Activated CD4-positive, alpha-beta T cell treated with anti-CD3 and anti-CD28 coated beads for 1 hour (primary cell): ENCODE measurements around the gene PNKD.
"Not testable (repeated sequence)": the region's sequence is repeated elsewhere in the genome, so short reads cannot be mapped to it uniquely, and the experiment has no call there.

Experiments used
- DNase-seq: peaks from one replicate; pipeline ENCODE4 v3.0.0-alpha.2; 2020

Gene PNKD

DNA sequence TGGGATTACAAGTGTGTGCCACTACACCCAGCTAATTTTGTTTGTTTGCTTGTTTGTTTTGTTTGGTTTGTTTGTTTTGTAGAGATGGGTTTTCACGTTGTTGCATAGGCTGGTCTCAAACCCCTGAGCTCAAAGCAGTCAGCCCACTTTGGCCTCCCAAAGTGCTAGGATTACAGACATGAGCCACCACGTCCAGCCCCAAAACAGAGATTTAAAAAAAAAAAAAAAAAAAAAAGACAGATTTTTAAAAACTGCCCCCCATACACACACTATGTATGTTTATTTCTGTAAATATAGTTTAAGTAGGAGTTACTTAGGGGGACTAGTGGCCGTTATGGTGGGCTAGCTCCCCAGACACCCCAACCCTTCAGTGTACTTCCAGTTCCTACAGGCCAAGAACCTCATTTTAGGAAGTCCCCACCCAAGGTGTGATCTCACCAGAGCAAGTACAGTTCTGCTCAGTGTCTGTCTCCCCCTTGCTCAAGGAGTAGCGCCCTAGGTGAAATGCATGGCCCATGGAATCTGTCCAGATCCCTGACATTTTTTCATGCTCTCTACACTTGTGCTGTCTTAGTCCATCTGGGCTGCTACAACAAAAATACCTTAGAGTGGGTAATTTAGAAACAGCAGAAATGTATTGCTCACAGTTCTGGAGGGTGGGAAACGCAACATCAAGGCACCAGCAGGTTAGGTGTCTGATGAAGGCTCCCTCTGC, 23.6 kb downstream of the PNKD start:
- no peak for DNase-seq

DNA sequence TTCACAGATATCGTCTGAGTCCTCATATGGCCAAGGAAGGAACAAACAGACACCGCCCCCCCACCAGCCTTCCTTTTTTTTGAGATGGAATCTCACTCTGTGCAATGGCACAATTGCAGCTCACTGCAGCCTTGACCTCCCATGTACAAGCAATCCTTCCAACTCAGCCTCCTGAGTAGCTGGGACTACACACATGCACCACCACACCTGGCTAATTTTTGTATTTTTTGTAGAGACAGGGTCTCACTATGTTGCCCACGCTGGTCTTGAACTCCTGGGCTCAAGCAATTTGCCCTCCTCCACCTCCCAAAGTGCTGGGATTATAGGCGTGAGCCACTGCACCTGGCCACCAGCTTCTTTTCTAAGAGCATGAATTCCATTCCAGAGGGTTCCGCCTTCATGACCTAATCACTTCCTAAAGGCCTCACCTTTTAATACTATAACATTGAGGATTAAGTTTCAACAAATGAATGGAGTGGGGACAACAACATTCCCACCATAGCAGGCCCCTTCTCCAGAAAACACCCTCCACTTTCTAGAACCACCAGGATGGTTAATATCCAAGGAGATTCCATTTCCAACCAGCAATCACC, 24.2 kb downstream of the PNKD start:
- DNase-seq: no peak

DNA sequence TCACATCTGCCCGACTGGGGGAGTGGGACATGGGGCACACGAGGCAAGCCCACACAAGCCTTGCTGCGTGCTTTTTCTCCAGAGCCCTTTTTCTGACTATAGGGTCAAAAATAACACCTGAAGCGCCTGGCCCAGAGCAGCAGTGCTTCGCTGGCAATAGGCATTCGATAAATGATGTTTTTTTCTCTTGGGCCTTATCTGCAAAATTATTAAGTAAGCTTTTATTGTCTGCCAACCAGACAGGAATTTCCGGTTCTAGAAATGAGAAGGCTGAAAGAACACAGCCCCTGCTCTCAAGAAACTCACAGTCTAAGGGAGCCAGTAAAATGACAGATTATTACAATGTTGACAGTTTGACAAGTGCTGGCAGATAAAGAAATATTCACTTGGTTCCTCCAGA, 24.7 kb downstream of the PNKD start:
- DNase-seq: no peak

DNA sequence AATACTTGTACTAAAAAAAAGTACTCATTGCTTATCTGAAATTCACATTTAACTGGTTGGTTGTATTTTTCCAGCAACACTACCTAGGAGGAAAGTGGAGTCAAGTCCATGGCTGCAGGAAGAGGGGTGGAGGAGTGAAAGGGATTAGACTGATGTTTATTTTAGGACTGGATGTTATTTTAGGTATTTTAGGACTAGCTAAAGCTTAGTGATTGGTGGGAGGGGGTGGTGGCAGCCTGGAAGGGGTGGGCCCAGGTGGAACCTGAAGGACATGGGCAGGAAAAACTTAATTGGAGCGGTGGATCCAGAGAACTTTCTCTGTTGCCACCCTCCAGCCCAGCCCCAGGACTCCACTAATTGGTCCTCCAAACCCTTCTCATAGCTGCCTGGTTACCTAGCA, 25.9 kb downstream of the PNKD start:
- no peak for DNase-seq

DNA sequence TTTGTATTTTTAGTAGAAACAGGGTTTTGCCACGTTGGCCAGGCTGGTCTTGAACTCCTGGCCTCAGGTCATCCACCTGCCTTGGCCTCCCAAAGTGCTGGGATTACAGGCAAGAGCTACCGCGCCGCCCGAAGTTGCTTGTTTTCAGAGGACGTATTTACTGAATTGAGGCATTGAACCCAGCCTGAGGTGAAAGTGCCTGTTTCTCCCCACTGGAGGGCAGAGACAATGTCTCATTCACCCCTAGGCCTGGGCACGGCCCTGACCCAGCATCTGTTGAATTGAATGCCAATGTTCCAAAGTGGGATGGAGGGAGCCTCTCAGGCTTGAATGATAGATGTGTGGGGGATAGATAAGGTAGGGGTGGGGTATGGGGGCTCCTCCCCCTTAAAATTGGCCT, 26.5 kb downstream of the PNKD start:
- no peak for DNase-seq

DNA sequence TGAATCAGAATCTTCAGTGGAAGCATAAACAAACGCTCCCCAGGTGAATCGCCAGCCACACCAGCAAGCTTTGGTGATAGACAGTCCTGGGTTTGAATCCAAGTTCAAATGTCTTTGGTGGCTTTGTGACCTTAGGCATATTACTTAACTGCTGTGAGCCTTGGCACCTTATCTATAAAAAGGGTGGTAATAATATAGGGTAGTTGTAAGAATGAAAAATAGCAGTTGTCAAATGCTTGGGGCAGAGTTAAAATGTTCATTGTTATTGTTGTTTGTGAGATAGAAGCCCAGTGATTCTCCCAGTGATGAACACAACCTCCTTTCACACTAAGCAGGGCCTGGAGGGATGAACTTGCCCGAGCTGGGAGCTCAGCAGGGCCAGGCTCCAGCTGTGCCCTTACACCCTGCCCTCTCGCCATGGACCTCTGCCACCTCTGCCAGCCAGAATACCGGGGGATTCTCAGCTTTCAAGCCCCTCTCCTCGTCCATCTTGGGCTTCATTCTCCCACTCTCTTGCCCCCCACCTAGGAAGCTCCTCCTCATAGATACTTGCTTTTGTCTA, 28.1 kb downstream of the PNKD start:
- DNase-seq: no peak

DNA sequence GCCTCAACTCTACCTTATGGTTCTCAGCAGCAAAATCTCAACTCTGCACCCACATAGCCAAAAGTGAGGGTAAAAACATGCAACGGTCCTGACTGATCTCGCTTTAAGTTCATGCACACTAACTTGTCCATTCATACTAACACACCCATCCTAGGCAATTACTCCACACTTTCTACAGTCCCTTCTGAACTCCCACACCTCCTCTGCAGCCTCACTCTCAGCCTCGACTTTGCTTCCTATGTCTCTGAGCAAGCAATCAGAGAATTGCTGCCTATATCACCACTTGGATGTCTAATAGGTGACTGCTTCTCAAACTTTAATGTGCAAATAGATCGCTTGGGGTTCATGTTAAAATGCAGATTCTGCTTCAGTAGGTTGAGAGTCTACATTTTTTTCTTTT, 29.8 kb downstream of the PNKD start:
- DNase-seq: no peak

DNA sequence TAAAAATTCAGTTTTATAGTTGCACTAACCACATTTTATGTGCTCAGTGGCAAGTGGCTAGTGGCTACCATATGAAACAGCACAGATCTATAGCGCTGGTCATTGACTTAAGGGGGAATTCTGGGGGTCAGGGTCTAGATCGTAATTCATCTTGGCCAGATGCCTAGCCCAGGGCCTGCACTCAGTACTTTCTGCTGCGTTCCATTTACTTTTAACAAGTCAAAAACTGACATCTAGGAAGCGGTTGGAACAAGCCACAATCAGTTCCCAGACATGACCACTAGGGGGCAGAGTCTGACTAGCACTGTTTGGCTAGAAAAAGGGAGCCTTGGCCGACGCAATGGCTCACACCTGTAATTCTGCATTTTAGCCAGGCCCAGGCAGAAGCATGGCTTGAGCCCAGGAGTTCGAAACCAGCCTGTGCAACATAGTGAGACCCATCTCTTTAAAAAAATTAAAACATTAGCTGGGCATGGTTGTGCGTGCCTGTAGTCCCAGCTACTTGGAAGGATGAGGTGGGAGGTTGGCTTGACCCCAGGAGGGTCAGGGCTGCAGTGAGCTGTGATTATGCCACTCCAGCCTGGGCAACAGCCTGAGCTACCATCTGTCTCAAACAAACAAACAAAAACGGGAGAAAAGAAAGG, 31.0 kb downstream of the PNKD start:
- peak; percentile 79 for DNase-seq

DNA sequence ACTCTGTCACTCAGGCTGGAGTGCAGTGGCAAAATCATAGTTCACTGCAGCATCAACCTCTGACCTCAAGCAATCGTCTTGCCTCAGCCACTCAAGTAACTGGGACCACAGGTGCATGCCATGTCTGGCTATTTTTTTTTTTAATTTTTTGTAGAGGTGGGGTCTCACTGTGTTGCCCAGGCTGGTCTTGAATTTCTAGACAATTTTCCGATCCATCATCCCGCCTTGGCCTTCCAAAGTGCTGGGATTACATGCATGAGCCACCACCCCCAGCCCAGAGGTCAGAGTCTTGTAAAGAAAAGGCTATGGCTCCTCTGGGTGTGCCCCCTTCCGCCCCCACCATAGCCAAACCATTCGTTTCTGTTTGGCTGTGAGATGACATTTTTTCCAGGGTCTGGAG, 35.1 kb downstream of the PNKD start:
- DNase-seq: no peak

DNA sequence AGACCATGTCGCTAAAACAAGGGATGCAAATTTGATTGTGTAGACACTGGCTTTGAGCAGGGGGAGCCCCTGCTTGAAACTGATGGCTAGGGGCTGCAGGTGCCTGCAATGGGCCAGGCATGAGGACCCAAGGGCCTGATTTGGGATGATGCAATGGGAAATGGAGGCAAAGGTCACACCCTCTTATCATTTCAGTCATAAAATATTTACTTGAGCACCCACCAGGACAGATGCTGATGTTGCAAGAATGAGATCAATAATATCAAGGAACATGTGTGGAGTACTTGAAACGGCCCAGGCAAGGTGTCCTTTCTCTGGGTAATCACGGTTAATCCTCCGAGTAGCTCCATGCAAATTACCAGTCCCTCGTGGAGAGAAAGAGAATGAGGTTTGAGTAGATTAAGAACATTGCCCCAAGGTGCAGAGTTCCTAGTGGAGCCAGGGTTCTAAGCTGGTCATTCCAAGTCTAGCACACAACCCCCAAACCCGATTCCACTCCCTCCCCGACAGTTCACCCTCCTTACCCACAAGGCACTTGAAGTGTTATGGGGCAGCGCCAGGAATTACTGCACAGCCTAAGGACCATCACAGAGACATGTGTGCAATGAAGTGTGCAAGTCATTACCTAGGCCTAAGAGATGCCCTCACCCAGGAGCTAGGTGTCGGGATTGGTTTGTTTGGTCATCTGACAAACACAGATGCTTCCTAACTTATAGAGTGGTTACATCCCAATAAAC, 36.0 kb downstream of the PNKD start:
- DNase-seq: no peak

DNA sequence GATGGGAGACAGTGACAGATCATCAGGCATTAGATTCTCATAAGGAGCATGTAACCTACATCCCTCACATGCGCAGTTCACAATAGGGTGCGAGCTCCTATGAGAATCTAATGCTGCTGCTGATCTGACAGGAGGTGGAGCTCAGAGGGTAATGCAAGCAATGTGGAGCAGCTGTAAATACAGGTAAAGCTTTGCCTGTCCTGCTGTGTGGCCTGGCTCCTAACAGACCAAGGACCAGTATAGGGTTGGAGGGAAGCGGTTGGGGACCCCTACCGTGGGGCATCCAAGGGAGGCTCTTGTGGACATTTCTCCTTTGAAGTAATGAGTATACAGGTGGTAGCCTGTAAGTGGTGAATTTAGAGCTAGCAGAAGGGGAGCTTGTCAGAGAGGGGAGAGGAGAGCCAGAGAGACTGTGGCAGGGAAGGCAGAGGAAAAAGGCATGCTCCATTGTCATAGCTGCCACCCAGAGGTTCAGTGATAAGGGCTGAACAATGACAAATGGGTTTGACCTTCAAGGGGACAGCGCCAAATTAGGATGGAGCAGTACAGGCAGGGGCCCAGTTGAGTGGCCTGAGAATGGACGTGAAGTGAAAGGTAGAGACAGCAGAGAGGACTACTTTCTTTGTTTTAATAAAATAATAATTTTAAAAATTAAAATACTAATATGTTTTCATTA, 37.2 kb downstream of the PNKD start:
- DNase-seq: no peak

DNA sequence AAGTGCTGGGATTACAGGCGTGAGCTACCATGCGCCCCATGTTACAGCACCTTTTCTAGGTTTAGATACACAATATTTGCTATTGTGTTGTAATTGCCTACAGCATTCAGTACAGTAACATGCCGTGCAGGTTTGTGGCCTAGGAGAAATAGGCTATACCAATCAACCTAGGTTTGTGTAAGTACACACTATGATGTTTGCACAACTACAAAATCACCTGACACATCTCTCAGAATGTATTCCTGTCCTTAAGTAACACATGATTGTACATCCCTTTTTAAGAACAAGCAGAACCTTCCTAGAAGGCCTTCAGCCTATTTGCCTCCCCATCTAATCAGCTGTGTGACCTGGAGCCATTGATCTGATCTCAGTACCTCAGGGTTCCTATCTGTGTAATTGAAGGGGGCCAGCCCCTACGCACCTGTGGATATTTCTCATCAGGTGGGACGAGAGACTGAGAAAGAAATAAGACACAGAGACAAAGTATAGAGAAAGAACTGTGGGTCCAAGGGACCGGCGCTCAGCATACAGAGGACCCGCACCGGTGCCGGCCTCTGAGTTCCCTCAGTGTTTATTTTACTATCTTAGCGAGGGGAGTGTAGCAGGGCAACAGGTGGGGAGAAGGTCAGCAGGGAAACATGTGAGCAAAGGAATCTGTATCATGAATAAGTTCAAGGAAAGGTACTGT, 40.7 kb downstream of the PNKD start:
- DNase-seq: no peak

DNA sequence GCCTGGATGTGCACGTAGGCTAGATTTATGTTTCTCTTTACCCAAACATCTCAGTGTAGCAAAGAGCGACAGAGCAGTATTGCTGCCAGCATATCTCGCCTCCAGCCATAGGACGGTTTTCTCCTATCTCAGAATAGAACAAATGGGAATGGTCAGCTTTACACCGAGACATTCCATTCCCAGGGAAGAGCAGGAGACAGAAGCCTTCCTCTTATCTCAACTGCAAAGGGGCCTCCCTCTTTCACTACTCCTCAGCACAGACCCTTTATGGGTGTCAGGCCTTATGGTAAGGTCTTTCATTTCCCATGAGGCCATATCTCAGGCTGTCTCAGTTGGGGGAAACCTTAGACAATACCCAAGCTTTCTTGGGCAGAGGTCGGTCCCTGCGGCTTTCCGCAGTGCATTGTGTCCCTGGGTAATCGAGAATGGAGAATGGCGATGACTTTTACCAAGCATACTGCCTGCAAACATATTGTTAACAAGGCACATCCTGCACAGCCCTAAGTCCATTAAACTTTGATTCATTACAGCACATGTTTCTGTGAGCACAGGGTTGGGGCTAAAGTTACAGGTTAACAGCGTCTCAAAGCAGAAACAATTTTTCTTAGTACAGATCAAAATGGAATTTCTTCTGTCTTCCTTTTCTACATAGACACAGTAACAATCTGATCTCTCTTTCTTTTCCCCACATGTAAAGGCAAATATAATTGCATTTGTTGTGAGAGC, 41.4 kb downstream of the PNKD start:
- not testable (repeated sequence) for DNase-seq

DNA sequence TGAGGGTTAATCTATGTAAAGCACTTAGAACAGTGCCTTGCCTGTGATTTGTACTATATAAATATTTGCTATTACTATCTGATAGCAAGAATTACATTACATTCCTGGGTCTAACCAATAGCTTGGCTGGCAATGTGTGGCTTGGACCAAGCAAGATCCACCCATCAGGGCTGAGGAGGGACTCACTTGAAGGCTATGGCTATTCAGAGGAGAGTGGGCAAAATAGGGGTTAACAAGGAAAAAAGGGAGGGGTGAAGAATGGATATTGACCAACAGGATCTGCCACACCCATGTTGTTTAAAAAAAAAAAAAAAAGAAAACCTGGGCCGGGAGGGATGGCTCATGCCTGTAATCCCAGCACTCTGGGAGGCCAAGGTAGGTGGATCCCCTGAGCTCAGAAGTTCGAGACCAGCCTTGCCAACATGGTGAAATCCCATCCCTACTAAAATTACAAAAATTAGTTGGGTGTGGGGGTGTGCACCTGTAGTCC, 42.0 kb downstream of the PNKD start:
- no peak for DNase-seq

DNA sequence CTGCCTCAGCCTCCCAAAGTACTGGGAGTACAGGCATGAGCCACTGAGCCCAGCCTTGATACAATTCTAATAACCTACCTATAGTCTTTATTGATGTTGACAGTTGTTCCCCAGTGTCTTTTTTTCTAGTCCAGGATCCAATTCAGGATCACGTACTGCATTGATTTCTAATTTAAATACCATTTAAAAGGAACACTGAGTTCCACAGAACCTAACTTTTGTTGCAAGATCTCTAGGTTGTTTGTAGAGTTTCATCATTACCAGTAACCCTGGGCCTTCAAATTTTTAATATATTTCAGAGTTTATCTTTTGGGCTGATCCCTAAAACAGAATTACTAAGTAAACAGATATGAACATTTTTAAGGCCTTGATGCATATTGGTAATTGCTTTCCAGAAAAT, 43.0 kb downstream of the PNKD start:
- DNase-seq: no peak

DNA sequence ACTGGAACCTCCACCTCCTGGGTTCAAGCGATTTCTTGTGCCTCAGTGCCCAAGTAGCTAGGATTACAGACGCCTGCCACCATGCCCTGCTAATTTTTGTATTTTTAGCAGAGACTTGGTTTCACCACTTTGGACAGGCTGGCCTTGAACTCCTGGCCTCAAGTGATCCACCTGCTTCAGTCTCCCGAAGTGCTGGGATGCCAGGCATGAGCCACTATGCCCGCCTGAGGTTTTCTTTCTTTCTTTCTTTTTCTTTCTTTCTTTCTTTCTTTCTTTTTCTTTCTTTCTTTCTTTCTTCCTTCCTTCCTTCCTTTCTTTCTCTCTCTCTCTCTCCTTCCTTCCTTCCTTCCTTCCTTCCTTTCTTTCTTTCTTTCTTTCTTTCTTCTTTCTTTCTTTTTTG, 44.4 kb downstream of the PNKD start:
- DNase-seq: not testable (repeated sequence)

DNA sequence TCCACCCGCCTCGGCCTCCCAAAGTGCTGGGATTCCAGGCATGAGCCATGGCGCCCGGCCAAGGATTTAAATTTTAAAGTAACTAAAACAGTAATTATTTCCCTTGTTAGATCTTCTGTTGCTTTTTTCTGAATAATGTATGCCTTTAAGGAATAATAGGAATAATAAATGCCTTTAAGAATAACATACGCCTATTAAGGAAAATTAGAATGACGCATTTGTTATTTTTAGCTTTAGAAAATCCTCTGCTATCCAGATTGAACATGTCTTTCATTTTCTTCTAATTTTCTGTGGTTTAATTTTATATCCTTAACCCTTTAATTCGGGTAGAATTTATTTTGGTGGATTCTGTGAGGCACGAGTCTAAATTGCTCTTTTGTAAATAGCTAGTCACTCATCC, 45.1 kb downstream of the PNKD start:
- no peak for DNase-seq

DNA sequence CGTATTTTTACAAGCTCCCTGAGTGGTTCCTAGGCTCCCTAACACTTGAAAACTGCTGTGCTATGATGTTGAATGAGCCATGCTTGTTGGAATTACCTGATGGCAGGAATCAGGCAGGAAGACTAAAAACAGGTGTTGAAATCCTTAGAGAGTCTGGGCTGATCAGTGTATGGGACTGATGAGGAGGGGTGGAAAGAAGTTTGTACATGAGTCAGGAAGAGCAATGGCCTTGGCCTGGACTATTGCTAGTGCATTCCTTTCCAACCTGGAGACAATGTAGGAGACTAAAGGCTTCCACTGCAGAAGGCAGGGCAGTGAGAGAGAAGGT, 46.9 kb downstream of the PNKD start:
- DNase-seq: no peak

DNA sequence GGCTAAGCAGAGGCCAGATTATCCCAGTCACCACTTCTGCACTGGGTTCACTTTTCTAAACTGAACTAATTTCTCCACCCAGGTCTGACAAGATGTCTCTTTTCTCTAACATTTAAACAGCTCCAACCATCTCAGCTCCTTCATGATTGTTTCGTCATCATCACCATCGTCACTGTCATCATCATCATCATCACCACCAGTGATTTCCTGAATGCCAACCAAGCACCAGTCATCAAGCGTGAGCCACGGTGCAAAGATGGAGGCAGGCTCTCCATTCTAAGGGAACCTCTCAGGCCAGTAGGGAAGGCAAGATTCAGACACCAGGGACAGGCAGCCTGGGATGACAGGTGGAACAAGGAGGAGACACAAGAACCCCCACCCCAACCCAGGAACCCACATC, 47.5 kb downstream of the PNKD start:
- DNase-seq: no peak

DNA sequence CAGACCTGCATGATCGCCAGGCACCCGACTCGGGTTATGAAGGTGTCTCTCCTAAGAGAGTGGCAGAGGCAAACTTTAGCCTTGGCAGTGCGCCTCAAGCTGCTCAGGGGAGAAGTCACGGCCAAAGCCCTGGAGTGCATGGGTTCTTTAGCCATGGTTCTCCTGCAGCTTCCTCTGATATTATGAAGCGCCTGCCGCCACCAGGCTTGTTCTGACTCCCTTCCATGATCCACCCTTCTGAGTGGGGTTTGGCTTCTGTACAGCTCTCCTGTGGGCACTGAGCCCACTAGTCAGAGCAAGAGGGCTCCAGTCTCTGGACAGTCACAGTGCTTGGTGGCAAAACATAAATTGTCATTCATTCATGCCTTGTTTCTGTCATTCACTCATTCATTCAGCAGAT, 47.9 kb downstream of the PNKD start:
- DNase-seq: no peak

DNA sequence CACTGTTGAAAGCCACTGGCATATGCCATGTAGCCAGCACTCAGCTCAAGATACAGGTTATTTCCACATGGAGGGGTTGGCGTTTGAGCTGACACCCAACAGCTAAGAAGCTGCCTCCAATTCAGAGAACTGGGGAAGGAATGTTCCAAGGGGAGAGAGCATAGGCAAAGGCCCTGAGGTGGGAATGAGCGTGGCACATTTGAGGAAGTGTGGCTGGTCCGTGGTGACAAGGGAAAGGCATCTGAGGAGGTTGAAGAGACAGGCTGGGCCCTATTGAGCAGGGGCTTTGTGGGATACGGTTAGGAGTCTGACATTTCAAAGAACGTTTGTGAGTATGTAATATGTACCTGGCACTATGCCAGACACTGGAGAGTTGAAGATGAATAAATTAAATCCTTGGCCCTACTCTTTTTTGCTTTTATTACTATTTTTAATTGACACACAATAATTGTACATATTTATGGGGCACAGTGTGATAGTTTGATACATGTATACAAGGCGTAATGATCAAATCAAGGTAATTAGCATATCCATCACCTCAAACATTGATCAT, 49.6 kb downstream of the PNKD start:
- DNase-seq: no peak
